NCI-H446 (cell line): ENCODE measurements around the gene SEC24B.
"Not testable (repeated sequence)": the region's sequence is repeated elsewhere in the genome, so short reads cannot be mapped to it uniquely, and the experiment has no call there.

Experiments used
- DNase-seq, 2 experiments: peaks; one replicate each; lab custom pipeline; 2025; lab: John Stamatoyannopoulos, UW

The SEC24B gene

DNA sequence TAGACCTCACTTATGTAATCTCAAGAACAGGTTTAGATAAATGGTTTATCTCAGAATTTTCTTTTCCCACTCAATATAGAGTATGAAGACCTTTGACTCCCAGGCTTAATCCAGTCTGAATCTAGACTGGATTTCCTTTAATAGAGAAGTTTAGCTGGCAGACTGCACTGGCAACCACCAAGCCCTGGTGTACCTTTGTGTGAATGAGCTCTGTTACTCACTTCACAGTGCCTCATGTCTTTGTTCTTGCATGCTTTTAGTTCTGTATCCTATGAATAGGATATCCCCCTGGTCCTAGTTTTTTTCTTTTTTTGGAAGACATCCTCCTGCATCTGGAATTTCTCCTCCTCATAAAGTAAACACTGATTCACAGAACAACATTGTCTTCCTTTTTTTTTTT, 73.3 kb downstream of the SEC24B start:
- no peak for DNase-seq

GRCh38 chr4:109510687-109511086, 77.1 kb downstream of the SEC24B start:
- no peak for DNase-seq

GRCh38 chr4:109511414-109511813, 77.8 kb downstream of the SEC24B start:
- DNase-seq = no peak

GRCh38 chr4:109513368-109513767, 79.8 kb downstream of the SEC24B start:
- not testable (repeated sequence) for DNase-seq

GRCh38 chr4:109532182-109532581, 98.6 kb downstream of the SEC24B start:
- DNase-seq = no peak

DNA sequence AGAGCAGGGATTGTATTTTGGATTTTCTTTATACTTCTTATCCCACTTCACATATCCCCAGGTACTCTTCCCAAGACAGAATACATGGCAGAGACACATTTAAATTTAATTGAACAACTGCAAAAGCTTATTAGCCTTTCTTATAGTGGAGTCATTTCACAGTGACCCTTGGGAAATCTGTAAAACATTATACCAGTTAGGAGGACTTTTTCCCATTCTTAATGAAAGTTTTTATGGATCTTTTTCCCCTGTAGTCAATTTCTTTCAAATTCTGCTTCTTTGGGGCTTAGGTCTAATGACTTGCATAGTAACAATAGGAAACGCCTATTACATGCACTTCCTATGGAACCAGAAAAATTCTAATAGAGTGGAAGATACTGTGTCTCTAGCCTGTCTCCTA, 111.8 kb downstream of the SEC24B start:
- no peak for DNase-seq

GRCh38 chr4:109547394-109547793, 113.8 kb downstream of the SEC24B start:
- no peak for DNase-seq

DNA sequence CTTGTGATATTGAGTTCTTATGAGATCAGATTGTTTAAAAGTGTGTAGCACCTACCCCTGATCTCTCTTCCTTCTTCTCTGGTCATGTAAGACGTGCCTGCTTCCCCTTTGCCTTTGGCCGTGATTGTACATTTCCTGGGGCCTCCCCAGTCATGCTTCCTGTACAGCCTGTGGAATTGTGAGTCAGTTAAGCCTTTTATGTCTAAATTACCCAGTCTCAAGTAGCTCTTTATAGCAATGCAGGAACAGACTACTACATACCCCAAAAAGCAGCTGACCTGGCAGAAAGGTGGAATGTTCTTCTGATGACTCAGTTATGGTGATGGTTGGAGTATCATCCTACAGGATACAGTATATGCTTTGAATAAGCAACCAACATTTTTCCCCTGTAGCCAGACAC, 115.0 kb downstream of the SEC24B start:
- DNase-seq = no peak

DNA sequence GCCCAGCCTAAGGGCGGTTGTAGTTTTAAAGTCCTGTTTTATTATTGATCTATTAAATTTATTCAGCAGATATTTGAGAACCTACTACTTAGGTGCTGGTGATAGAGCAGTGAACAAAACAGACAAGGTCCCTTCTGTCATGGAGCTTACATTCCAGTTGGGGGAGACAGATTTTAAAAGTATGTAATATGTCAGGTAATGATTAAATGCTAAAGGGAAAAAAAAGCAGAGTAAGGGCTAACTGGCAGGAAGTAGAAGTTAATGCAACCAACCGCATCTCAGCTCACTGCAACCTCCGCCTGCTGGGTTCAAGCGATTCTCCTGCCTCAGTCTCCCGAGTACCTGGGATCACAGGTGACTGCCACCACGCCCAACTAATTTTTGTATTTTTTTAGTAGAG, 118.6 kb downstream of the SEC24B start:
- no peak for DNase-seq

DNA sequence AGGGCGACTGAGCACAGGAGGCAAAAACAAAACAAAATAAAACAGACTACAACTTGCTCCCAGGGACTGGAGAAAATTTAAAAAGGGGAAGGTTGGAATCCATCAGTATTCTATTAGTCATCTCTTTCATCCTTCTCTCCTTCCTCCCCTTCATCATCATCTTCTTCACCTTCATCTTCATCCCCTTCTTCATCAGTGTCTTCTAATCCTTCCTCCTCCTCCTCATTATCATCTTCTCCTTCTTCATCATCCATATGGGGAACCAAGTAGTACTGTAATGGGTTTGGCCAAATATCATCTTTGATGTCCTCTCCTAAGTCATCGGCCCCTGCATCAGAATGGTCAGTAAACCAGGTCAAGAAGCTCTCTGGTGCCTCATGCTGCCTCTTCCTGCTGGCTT, 119.5 kb downstream of the SEC24B start:
- no peak for DNase-seq

DNA sequence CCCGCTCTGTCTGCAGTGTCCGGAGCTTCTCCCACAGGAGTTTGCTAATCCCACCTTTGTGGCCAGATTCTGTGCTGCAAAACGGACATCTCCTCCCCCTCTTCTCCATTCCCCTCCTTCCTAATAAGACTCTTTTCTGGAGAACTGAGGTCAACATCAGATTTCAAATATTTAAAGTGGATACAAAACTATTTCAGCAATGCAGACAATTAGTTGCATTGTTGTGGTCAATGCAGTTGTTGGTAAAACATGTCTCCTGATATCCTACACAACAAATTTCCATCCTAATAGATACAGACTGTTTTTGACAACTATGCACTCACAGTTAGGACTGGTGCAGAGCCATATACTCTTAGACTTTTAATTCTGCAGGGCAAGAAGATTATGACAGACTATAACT, 121.4 kb downstream of the SEC24B start:
- DNase-seq = no peak

DNA sequence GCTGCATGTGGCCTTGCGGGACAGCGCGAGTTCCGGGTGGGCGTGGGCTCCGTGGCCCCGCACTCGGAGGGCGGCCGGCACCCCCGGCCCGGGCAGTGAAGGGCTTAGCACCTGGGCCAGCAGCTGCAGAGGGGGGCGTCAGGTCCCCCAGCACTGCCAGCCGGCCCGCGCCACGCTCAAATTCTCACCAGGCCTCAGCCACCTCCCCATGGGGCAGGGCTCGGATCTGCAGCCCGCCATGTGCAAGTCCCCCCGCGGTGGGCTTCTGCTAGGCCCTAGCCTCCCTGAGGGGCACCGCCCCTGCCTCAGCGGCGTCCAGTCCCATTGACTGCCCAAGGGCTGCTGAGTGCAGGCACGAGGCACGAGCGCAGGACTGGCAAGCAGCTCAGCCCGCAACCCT, 123.8 kb downstream of the SEC24B start:
- no peak for DNase-seq

DNA sequence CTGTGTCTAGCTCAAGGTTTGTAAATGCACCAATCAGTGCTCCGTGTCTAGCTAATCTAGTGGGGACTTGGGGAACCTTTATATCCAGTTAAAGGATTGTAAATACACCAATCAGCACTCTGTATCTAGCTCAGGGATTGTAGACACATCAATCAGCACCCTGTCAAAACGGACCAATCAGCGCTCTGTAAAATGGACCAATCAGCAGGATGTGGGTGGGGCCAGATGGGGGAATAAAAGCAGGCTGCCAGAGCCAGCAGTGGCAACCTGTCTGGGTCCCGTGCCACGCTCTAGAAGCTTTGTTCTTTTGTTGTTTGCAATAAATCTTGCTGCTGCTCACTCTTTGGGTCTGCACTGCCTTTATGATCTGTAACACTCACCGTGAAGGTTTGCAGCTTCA, 124.5 kb downstream of the SEC24B start:
- not testable (repeated sequence) for DNase-seq

DNA sequence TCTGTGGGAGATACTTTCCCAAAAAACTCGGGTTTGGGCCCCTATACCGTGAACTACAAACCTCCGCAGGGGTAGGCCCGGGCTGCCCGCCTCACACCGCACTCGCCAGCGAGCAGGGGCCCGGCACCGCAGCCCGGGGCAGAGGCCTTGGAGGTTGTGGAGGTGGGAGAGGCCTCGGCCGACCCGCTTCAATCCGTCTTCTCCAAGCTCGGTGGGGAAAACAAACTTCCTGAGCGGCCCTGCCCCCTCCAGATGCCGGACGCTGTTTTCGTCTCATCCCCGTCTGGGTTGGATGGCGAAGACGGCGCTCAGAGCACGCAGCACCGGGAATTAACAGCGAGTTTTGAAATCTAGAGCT, 126.0 kb downstream of the SEC24B start:
- DNase-seq = peak in 1 of 2 experiments; percentile 59

DNA sequence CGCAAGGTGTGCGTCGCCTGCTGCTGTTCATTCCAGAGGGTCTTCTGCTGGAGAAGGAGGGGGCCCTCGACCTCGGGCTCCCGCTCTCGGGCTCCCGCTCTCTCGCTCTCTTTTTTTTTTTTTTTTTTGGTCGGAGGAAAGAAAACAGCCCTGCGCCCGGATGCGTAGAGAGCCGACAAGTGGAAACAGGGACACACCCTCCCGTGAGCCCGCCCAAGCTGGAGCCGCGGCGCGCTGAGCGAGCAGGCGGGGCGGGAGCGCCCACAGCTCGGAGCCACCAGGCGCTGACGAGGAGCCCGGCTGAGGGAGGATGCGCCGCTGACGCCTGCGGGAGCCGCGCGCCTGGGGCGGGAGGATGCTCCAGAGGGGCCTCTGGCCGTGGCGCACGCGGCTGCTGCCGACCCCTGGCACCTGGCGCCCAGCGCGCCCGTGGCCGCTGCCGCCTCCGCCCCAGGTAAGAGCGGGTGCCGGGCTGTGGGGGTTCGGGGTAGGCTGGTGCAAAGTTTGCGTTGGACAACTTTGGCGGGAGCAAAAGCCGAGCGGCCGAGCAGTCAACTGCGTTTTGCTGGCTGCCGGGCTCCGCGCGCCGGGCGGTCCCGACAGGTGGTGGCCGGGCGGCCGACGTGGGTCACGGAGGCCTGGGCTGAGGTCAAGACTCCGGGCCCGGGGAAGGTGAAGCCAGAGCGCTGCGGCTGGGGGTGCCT, 126.5 kb downstream of the SEC24B start, which contains the start of gene MCUB:
Gene MCUB (plus strand): TSS at position 264 of the 704 bp plus-strand sequence. CDS start 92 bp downstream, at position 356.
- DNase-seq = peak; percentile 73 to 92

DNA sequence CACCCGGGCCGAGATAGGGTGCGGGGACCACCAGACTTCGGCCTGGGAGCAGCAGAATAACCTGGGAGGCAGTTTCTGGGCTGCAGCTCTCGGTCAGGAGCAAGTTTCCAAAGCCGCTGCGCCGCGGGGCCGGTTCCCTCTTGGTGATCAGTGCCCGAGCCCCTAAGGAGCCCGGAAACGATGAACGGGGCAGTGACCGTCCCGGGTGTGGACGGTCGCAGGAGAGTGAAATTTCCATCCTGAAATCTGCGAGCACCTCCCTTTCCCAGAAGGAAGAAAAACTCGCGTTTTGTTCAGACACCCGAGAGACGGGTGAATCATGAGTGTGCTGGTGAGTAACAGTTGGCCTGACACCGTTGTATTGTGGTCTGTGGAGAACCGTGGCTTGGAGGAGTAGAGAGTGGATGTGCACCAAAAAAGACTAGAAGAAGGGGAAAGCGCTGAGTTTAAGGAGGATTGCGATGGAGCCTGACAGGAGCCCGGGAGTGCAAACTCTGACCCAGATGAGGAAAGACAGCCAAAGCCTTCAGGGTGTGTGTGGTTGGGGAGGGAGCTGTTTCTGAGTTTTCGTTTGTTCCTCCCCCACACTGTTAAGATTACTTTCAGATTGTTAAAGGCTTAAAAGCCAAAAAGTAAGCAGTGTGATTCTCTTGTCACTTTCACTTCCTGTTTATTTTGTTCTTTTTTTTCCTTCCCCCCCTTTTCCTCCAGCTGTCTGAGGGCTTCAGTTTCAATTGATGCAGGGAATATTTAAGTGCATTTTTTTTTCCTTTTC, 127.3 kb downstream of the SEC24B start:
- DNase-seq = peak in 1 of 2 experiments; percentile 28

GRCh38 chr4:109562457-109563239, 129.0 kb downstream of the SEC24B start:
- DNase-seq = no peak

DNA sequence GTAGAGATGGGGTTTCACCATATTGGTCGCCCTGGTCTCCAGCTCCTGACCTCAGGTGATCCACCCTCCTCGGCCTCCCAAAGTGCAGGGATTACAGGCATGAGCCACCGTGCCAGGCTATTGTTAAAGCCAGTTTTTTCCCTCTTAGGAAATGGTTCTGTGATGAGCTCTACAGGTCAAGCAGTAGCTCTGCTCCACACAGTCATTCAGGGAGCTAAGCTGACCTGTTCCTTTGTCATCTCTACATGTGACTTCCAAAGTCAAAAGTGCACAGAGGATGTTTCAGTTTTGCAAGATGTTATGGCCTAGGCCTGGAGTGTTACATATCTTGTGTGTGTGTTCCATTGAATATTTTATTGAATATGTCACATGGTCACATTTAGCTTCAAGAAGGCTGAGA, 137.9 kb downstream of the SEC24B start:
- no peak for DNase-seq

DNA sequence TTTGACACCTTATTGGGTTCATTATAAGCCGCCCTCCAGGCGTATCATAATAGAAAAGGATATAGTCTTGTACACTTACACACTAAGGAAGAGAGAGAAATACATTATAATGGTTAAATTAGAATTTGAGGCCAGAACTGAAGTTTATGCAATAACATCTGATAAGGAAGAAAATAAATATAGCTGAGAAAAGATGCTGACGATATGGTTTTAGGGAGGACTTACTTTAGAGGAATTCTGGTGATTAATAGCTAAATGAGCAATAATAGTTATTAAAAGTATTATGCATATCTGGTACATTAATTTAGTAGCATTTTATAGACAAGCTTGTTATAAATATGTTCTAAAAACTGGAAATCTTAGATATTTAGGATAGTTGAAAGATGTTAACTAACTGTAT, 138.5 kb downstream of the SEC24B start:
- no peak for DNase-seq

DNA sequence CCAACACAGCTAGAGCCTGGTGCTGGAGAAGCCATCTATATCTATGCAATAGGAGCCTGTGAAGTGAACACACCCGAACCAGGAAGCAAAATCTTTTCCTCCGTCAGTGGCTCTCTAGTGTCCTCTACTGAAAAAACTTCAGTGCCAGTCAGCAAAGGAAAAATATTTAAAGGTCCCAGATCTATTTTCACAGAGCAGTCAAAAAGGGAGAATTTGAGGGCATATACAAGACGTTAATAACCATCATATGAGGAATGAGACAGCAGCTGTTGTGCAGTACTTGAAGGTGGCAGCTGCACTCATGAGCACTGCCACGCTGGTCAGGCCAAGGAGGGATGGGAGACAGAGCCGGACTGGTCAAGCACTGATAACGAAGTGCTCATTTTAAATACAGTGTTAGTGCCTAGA, 140.8 kb downstream of the SEC24B start:
- peak in 1 of 2 experiments; percentile 22 for DNase-seq

GRCh38 chr4:109574931-109575804, 141.6 kb downstream of the SEC24B start:
- DNase-seq = no peak

- peak in 1 of 2 experiments; percentile 25 for DNase-seq
Measured at GRCh38 chr4:109576462-109576861, 142.8 kb downstream of the SEC24B start.
